ENCODE results near the gene LBHD1. TPM values are rescaled to one million over a fixed set of nuclear protein-coding genes. Genes with fewer than 3 reads are reported as not detected.
A peak's percentile ranks its signal among the peaks of the same experiment; 100 is the strongest.

LBHD1 gene
- total and polyA plus RNA-seq, 2 of the 13 experiments (the other 11 are each of a cell fraction or from before 2014, with no cell fraction given) = 3.2 to 3.7 TPM

- no peak for TF ChIP-seq ZUFSP (CRISPR knock-in tag; IDR thresholded peaks at IDR 0.05; ENCODE audit: borderline replicate concordance)
- TF ChIP-seq KLF16 (CRISPR knock-in tag; IDR thresholded peaks at IDR 0.05) = peak in 1 of 2 experiments; percentile 95; a peak in 2 of 4 replicates
- no peak; the same call in 1 of the 2 replicates for TF ChIP-seq ZFP41 (CRISPR knock-in tag; IDR thresholded peaks at IDR 0.05; ENCODE audit: borderline replicate concordance)
- peak; percentile 44; the same call in 1 of the 2 replicates for TF ChIP-seq ZNF761 (CRISPR knock-in tag; conservative IDR thresholded peaks at IDR 0.05)
- TF ChIP-seq ZNF350 (CRISPR knock-in tag; IDR thresholded peaks at IDR 0.05; ENCODE audit: borderline replicate concordance, low read depth) = peak; percentile 82; the same call in 1 of the 2 replicates
- peak; percentile 83 for TF ChIP-seq SALL1 (CRISPR knock-in tag; IDR thresholded peaks at IDR 0.05)
- peak; percentile 27; the same call in 1 of the 2 replicates for TF ChIP-seq KDM5A (IDR thresholded peaks at IDR 0.05; ENCODE audit: borderline replicate concordance, low read length)
- 0 out of 2 replicates have a peak, but pooled peaks have one; percentile 45 for TF ChIP-seq ZNF335 (CRISPR knock-in tag; IDR thresholded peaks at IDR 0.05)
- TF ChIP-seq ZNF652 (CRISPR knock-in tag; IDR thresholded peaks at IDR 0.05; ENCODE audit: borderline replicate concordance, low read depth) = peak; percentile 50; the same call in 1 of the 2 replicates
- TF ChIP-seq CHD4 (IDR thresholded peaks at IDR 0.05; ENCODE audit: borderline replicate concordance, low read length) = no peak
- TF ChIP-seq DRAP1 (CRISPR knock-in tag; IDR thresholded peaks at IDR 0.05) = peak; percentile 71
- TF ChIP-seq PAXIP1 (CRISPR knock-in tag; conservative IDR thresholded peaks at IDR 0.05) = peak; percentile 57
- TF ChIP-seq PTBP1 (IDR thresholded peaks at IDR 0.05; ENCODE audit: low read depth, low read length, poor library complexity, severe bottlenecking) = no peak
- no peak for TF ChIP-seq ZNF549 (CRISPR knock-in tag; IDR thresholded peaks at IDR 0.05)
- peak; percentile 98 for TF ChIP-seq TFDP1 (CRISPR knock-in tag; IDR thresholded peaks at IDR 0.05; ENCODE audit: borderline replicate concordance)
- no peak for TF ChIP-seq RORA (CRISPR knock-in tag; IDR thresholded peaks at IDR 0.05)
- TF ChIP-seq ZNF720 (CRISPR knock-in tag; IDR thresholded peaks at IDR 0.05) = no peak
- no peak; the same call in none of the 2 replicates for TF ChIP-seq HBP1 (CRISPR knock-in tag; IDR thresholded peaks at IDR 0.05; ENCODE audit: low read depth)
Observed at GRCh38 chr11:62621567-62622470, 50.2 kb downstream of the LBHD1 start, which contains the start of gene B3GAT3 (continued).

Data from HepG2 (cell line).